ENCODE data around the gene SUMO2. TPM values are rescaled to one million over a fixed set of nuclear protein-coding genes. Genes with fewer than 3 reads are reported as not detected.

SUMO2 gene
- total and polyA plus RNA-seq, 2 of the 13 experiments (the other 11 are each of a cell fraction or from before 2014, with no cell fraction given): 337 to 553 TPM

DNA sequence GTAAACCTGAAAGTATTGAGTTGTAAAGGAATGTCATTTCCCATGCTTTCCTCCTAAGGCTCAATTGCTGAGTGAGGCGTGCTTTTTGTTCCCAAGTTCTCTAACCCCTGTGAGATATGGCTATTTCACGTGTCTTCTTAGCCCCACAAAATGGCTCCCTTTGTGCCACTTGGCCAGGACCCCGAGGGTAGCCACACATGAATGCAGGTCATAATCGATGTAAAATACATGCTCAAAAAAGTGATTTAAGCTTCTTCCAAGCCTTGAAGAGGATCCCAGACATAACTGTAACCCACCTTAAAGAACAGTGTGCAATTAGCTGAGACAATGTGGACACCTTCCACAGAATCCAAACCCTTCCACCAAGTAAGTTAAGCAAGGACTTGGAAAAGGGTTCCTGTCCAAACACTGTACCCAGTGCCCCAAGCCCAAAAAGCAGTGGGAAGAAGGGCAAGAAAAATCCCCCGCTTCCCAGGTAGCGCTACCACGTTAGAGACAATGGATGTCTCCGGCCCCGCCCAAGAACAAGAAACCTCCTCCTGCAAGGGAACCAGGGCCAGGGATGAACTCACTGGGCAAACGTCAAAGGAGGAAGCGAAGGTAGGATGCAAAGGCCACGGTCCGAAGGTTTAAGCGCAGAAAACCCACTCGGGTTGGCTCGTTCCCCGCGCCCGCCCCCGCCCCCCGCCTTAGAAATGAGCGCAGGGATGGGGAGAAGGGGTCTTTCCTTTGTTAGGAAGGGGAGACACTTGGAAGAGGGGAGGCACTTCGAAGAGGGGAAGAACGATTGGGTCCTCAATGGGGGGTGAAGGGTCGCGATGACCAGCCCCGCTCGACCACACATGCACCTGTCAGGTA, 29.6 kb downstream of the SUMO2 start (continued):
- TF ChIP-seq, protein P1, sequence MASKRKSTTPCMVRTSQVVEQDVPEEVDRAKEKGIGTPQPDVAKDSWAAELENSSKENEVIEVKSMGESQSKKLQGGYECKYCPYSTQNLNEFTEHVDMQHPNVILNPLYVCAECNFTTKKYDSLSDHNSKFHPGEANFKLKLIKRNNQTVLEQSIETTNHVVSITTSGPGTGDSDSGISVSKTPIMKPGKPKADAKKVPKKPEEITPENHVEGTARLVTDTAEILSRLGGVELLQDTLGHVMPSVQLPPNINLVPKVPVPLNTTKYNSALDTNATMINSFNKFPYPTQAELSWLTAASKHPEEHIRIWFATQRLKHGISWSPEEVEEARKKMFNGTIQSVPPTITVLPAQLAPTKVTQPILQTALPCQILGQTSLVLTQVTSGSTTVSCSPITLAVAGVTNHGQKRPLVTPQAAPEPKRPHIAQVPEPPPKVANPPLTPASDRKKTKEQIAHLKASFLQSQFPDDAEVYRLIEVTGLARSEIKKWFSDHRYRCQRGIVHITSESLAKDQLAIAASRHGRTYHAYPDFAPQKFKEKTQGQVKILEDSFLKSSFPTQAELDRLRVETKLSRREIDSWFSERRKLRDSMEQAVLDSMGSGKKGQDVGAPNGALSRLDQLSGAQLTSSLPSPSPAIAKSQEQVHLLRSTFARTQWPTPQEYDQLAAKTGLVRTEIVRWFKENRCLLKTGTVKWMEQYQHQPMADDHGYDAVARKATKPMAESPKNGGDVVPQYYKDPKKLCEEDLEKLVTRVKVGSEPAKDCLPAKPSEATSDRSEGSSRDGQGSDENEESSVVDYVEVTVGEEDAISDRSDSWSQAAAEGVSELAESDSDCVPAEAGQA (IDR thresholded peaks at IDR 0.05; ENCODE audit: low read depth): no peak
- TF ChIP-seq, protein P1 (CRISPR knock-in tag; IDR thresholded peaks at IDR 0.05; ENCODE audit: borderline replicate concordance): no peak
- no peak; the same call in 1 of the 2 replicates for TF ChIP-seq KLF11 (CRISPR knock-in tag; IDR thresholded peaks at IDR 0.05)
- TF ChIP-seq, protein P2, sequence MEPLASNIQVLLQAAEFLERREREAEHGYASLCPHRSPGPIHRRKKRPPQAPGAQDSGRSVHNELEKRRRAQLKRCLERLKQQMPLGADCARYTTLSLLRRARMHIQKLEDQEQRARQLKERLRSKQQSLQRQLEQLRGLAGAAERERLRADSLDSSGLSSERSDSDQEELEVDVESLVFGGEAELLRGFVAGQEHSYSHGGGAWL (CRISPR knock-in tag; IDR thresholded peaks at IDR 0.05): no peak
- TF ChIP-seq, protein P3, sequence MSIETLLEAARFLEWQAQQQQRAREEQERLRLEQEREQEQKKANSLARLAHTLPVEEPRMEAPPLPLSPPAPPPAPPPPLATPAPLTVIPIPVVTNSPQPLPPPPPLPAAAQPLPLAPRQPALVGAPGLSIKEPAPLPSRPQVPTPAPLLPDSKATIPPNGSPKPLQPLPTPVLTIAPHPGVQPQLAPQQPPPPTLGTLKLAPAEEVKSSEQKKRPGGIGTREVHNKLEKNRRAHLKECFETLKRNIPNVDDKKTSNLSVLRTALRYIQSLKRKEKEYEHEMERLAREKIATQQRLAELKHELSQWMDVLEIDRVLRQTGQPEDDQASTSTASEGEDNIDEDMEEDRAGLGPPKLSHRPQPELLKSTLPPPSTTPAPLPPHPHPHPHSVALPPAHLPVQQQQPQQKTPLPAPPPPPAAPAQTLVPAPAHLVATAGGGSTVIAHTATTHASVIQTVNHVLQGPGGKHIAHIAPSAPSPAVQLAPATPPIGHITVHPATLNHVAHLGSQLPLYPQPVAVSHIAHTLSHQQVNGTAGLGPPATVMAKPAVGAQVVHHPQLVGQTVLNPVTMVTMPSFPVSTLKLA (IDR thresholded peaks at IDR 0.05): no peak
- TF ChIP-seq STAG1 (CRISPR knock-in tag; IDR thresholded peaks at IDR 0.05): no peak
- TF ChIP-seq, protein P4, sequence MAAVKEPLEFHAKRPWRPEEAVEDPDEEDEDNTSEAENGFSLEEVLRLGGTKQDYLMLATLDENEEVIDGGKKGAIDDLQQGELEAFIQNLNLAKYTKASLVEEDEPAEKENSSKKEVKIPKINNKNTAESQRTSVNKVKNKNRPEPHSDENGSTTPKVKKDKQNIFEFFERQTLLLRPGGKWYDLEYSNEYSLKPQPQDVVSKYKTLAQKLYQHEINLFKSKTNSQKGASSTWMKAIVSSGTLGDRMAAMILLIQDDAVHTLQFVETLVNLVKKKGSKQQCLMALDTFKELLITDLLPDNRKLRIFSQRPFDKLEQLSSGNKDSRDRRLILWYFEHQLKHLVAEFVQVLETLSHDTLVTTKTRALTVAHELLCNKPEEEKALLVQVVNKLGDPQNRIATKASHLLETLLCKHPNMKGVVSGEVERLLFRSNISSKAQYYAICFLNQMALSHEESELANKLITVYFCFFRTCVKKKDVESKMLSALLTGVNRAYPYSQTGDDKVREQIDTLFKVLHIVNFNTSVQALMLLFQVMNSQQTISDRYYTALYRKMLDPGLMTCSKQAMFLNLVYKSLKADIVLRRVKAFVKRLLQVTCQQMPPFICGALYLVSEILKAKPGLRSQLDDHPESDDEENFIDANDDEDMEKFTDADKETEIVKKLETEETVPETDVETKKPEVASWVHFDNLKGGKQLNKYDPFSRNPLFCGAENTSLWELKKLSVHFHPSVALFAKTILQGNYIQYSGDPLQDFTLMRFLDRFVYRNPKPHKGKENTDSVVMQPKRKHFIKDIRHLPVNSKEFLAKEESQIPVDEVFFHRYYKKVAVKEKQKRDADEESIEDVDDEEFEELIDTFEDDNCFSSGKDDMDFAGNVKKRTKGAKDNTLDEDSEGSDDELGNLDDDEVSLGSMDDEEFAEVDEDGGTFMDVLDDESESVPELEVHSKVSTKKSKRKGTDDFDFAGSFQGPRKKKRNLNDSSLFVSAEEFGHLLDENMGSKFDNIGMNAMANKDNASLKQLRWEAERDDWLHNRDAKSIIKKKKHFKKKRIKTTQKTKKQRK (IDR thresholded peaks at IDR 0.05; ENCODE audit: low read length): no peak
- TF ChIP-seq ETV6 (CRISPR knock-in tag; conservative IDR thresholded peaks at IDR 0.05): no peak
- TF ChIP-seq FOXO1 (CRISPR knock-in tag; IDR thresholded peaks at IDR 0.05): no peak
- no peak for TF ChIP-seq NCOA5 (CRISPR knock-in tag; IDR thresholded peaks at IDR 0.05)
- TF ChIP-seq, protein P5, sequence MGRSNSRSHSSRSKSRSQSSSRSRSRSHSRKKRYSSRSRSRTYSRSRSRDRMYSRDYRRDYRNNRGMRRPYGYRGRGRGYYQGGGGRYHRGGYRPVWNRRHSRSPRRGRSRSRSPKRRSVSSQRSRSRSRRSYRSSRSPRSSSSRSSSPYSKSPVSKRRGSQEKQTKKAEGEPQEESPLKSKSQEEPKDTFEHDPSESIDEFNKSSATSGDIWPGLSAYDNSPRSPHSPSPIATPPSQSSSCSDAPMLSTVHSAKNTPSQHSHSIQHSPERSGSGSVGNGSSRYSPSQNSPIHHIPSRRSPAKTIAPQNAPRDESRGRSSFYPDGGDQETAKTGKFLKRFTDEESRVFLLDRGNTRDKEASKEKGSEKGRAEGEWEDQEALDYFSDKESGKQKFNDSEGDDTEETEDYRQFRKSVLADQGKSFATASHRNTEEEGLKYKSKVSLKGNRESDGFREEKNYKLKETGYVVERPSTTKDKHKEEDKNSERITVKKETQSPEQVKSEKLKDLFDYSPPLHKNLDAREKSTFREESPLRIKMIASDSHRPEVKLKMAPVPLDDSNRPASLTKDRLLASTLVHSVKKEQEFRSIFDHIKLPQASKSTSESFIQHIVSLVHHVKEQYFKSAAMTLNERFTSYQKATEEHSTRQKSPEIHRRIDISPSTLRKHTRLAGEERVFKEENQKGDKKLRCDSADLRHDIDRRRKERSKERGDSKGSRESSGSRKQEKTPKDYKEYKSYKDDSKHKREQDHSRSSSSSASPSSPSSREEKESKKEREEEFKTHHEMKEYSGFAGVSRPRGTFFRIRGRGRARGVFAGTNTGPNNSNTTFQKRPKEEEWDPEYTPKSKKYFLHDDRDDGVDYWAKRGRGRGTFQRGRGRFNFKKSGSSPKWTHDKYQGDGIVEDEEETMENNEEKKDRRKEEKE (IDR thresholded peaks at IDR 0.05): no peak
- TF ChIP-seq TAF15 (IDR thresholded peaks at IDR 0.05; ENCODE audit: low read depth, low read length, poor library complexity, severe bottlenecking): no peak
- TF ChIP-seq NR2C2 (CRISPR knock-in tag; IDR thresholded peaks at IDR 0.05; ENCODE audit: borderline replicate concordance): no peak
- no peak for TF ChIP-seq EEA1 (CRISPR knock-in tag; IDR thresholded peaks at IDR 0.05; ENCODE audit: borderline replicate concordance)
- TF ChIP-seq ZNF3 (CRISPR knock-in tag; IDR thresholded peaks at IDR 0.05): no peak

Data from HepG2 (cell line).